ENCODE measurements around the gene HOOK2. TPM values are rescaled to one million over a fixed set of nuclear protein-coding genes. Genes with fewer than 3 reads are reported as not detected.
A peak's percentile ranks its signal among the peaks of the same experiment; 100 is the strongest.
"Not testable (repeated sequence)": the region's sequence is repeated elsewhere in the genome, so short reads cannot be mapped to it uniquely, and the experiment has no call there.

Gene HOOK2

DNA sequence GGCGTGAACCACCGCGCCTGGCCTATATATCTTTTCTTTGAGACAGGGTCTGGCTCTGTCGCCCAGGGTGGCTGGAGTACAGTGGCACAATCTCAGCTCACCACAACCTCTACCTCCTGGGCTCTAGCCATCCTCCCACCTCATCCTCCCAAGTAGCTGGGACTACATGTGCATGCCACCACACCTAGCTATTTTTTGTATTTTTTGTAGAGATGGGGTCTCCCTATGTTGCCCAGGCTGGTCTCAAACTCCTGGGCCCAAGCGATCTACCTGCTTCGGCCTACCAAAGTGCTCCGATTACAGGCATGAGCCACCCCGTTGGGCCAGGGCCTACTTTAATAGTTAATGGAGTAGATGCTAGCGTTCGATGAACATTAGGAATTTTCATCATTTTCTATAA lies 55.1 kb downstream of the HOOK2 start:
- Histone ChIP-seq H3K27me3 (ENCODE audit: control insufficient read depth, insufficient read depth, low read length) (no peaks in the 10 kb centered on the region), H3K9me3 (replicated peaks; ENCODE audit: low read length) (no peaks in the 10 kb centered on the region), H3K36me3 (ENCODE audit: insufficient read depth, low read length) (peaks cover 37% of the 10 kb centered on the region), H3K9ac (ENCODE audit: low read depth, low read length) (peak overlapping the region; percentile 91), H3K4me1 (ENCODE audit: control insufficient read depth, insufficient read depth, low read length) (peaks cover 26% of the 10 kb centered on the region), H3K4me3 (ENCODE audit: low read length) (peak overlapping the region; percentile 88), H3K4me2 (ENCODE audit: low read length) (peak overlapping the region; percentile 100)

GRCh38 chr19:12715929-12716328 lies 59.4 kb downstream of the HOOK2 start:
- Histone ChIP-seq H3K4me3 (ENCODE audit: low read length) (no peak overlapping the region), H3K4me2 (ENCODE audit: low read length) (no peak overlapping the region), H3K36me3 (ENCODE audit: insufficient read depth, low read length) (peaks cover 74% of the 10 kb centered on the region), H3K9ac (ENCODE audit: low read depth, low read length) (no peak overlapping the region), H3K27me3 (ENCODE audit: control insufficient read depth, insufficient read depth, low read length) (no peaks in the 10 kb centered on the region), H3K4me1 (ENCODE audit: control insufficient read depth, insufficient read depth, low read length) (peaks cover 21% of the 10 kb centered on the region), H3K9me3 (replicated peaks; ENCODE audit: low read length) (no peaks in the 10 kb centered on the region)

- Histone ChIP-seq H3K36me3 (ENCODE audit: insufficient read depth, low read length) (peaks cover 79% of the 10 kb centered on the region), H3K9me3 (replicated peaks; ENCODE audit: low read length) (no peaks in the 10 kb centered on the region), H3K4me2 (ENCODE audit: low read length) (no peak overlapping the region), H3K27me3 (ENCODE audit: control insufficient read depth, insufficient read depth, low read length) (no peaks in the 10 kb centered on the region), H3K4me1 (ENCODE audit: control insufficient read depth, insufficient read depth, low read length) (peaks cover 13% of the 10 kb centered on the region), H3K4me3 (ENCODE audit: low read length) (no peak overlapping the region), H3K9ac (ENCODE audit: low read depth, low read length) (no peak overlapping the region)
Measured at GRCh38 chr19:12715102-12715501, 60.2 kb downstream of the HOOK2 start.

DNA sequence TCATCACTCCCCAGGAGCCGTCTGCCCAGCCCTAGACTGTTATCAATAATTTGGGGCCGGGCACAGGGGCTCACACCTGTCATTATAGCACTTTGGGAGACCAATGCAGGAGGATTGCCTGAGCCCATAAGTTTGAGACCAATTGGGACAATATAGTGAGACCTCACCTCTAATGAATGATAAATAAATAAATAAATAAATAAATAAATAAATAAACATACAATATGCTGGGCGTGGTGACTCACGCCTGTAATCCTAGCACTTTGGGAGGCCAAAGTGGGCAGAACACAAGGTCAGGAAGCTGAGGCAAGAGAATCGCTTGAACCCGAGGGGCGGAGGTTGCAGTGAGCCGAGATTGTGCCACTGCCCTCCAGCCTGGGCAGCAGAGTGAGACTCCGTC lies 62.0 kb downstream of the HOOK2 start:
- H3K9me3 ChIP-seq (replicated peaks; ENCODE audit: low read length); H3K4me1 ChIP-seq (ENCODE audit: control insufficient read depth, insufficient read depth, low read length); H3K4me2 ChIP-seq (ENCODE audit: low read length); H3K27me3 ChIP-seq (ENCODE audit: control insufficient read depth, insufficient read depth, low read length); H3K4me3 ChIP-seq (ENCODE audit: low read length); H3K9ac ChIP-seq (ENCODE audit: low read depth, low read length): not testable (repeated sequence)
- H3K36me3 ChIP-seq (ENCODE audit: insufficient read depth, low read length), result peaks cover 81% of the 10 kb centered on the region

Small RNAs within 50 kb of the gene (small RNA-seq; reads per million reads assigned to genes)
- gene MIR5684, result not detected

All from skeletal muscle satellite cell (primary cell).